VCaP (cell line): ENCODE measurements around the gene PCDH9.

Experiments
- H3K27ac ChIP-seq: fragments of 450-650 bp; 2 replicates; pipeline ENCODE4 v1.5.1; 2017
- CTCF ChIP-seq: fragments of 450-650 bp; conservative IDR thresholded peaks from 2 replicates; pipeline ENCODE4 v1.5.1; 2017; ENCODE audit warnings: mild to moderate bottlenecking, moderate library complexity

PCDH9 gene

GRCh38 chr13:66673401-66673800 lies 556.7 kb downstream of the PCDH9 start:
- no peak overlapping the region for H3K27ac ChIP-seq
- no peak for TF ChIP-seq CTCF

- H3K27ac ChIP-seq, result no peak overlapping the region
- TF ChIP-seq CTCF, result no peak
Observed at GRCh38 chr13:66665991-66666390, 564.1 kb downstream of the PCDH9 start.

GRCh38 chr13:66663711-66664110 lies 566.4 kb downstream of the PCDH9 start:
- no peak overlapping the region for H3K27ac ChIP-seq
- TF ChIP-seq CTCF, result no peak

GRCh38 chr13:66663206-66663605 lies 566.9 kb downstream of the PCDH9 start:
- no peak overlapping the region for H3K27ac ChIP-seq
- TF ChIP-seq CTCF, result no peak

GRCh38 chr13:66661336-66661735 lies 568.8 kb downstream of the PCDH9 start:
- no peak for TF ChIP-seq CTCF
- H3K27ac ChIP-seq, result no peak overlapping the region

- no peak for TF ChIP-seq CTCF
- no peak overlapping the region for H3K27ac ChIP-seq
Observed at GRCh38 chr13:66660468-66660813, 569.7 kb downstream of the PCDH9 start.

GRCh38 chr13:66659701-66660467 lies 570.3 kb downstream of the PCDH9 start:
- H3K27ac ChIP-seq, result no peak overlapping the region
- TF ChIP-seq CTCF, result no peak
